NB4 (cell line): ENCODE data around the gene LRRN3.

ENCODE experiments used
- MYC ChIP-seq: IDR thresholded peaks from 2 replicates; pipeline ENCODE4 v1.6.1; 2011; ENCODE audit warnings: low read depth, low read length
- POLR2A ChIP-seq: IDR thresholded peaks from 2 replicates; pipeline ENCODE4 v1.6.1; 2011; ENCODE audit warnings: mild to moderate bottlenecking; ENCODE audit not compliant: insufficient read length; ENCODE audit errors: extremely low read depth
- TF ChIP-seq, protein P1 (sequence below): IDR thresholded peaks from one replicate; pipeline ENCODE4 v1.5.1; 2012; ENCODE audit warnings: low read depth, low read length
- TF ChIP-seq, protein P2 (sequence below): IDR thresholded peaks from 2 replicates; pipeline ENCODE4 v1.6.1; 2011; ENCODE audit warnings: low read depth, low read length

DNA sequence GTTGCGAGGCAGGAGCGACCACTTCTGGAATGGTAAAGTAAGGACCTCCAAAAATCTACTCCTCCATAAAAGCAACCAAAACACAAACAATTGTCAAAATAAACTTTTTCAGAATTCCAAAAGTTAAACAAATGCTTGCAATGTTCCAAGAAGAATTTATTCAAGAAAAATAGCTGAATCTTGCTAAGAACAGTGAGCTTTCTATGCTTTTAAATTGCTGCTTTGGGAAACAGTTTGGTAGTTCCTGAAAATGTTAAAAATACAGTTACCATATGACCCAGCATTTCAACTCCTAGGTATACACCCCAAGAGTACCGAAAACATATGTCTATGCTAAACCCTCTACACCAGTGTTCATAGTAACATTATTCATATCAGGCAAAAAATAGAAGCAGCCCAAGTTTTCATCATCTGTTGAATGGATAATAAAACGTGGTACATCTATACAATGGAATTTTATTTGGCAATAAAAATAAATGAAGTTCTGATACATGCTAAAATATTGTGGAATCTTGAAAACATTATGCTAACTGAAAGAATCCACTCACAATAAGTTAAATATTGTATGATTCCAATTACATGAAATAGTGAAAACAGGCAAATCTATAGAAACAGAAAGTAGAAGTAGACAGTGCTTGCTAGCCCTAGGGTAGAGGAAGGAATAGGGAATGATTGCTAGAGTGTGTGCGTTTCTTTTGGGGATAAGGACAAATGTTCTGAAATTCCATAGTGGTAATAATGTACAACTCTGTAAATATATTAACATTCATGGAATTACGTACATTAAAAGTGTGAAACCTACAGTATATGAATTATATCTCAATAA, 57.0 kb downstream of the LRRN3 start:
- TF ChIP-seq POLR2A, result no peak
- TF ChIP-seq, protein P1, sequence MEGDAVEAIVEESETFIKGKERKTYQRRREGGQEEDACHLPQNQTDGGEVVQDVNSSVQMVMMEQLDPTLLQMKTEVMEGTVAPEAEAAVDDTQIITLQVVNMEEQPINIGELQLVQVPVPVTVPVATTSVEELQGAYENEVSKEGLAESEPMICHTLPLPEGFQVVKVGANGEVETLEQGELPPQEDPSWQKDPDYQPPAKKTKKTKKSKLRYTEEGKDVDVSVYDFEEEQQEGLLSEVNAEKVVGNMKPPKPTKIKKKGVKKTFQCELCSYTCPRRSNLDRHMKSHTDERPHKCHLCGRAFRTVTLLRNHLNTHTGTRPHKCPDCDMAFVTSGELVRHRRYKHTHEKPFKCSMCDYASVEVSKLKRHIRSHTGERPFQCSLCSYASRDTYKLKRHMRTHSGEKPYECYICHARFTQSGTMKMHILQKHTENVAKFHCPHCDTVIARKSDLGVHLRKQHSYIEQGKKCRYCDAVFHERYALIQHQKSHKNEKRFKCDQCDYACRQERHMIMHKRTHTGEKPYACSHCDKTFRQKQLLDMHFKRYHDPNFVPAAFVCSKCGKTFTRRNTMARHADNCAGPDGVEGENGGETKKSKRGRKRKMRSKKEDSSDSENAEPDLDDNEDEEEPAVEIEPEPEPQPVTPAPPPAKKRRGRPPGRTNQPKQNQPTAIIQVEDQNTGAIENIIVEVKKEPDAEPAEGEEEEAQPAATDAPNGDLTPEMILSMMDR, result no peak
- TF ChIP-seq MYC, result no peak
- TF ChIP-seq, protein P2, sequence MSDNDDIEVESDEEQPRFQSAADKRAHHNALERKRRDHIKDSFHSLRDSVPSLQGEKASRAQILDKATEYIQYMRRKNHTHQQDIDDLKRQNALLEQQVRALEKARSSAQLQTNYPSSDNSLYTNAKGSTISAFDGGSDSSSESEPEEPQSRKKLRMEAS, result no peak
